Peyer's patch (tissue), 4 donors: Measurements from ENCODE around the gene TERC. TPM values are rescaled to one million over a fixed set of nuclear protein-coding genes. Genes with fewer than 3 reads are reported as not detected.

Experiments
- DNase-seq, 3 donors: peaks; one replicate each; pipeline ENCODE4 v3.0.0-alpha.2; 2017 to 2019
- H3K27ac ChIP-seq, 4 donors: fragments of 200-600 bp; sonication (generic); one replicate each; pipeline ENCODE4 v1.5.1; 2016 to 2019
- H3K27me3 ChIP-seq, 2 donors: fragments of 200-600 bp; sonication (generic); one replicate each; pipeline ENCODE4 v1.5.1; 2019
- H3K36me3 ChIP-seq, 3 donors: fragments of 200-600 bp; sonication (generic); one replicate each; pipeline ENCODE4 v1.5.1; 2016 to 2019
- H3K4me1 ChIP-seq, 4 donors: fragments of 200-600 bp; sonication (generic); one replicate each; pipeline ENCODE4 v1.5.1; 2016 to 2019
- H3K4me3 ChIP-seq, 4 donors: fragments of 200-600 bp; sonication (generic); 1 replicate in 3 of 4; 2 replicates in 1 of 4; pipeline ENCODE4 v1.5.1; 2016 to 2019; ENCODE audit warnings: mild to moderate bottlenecking in 1 of 4
- H3K9me3 ChIP-seq, 4 donors: fragments of 200-600 bp; sonication (generic); one replicate each; pipeline ENCODE4 v1.5.1; 2016 to 2019; ENCODE audit warnings: mild to moderate bottlenecking in 1 of 4
- POLR2A ChIP-seq, 2 donors: fragments of 450-650 bp; IDR thresholded peaks; one replicate each; pipeline ENCODE4 v1.5.1; 2017; ENCODE audit warnings: antibody characterized with exemption in 2 of 2, mild to moderate bottlenecking in 2 of 2, moderate library complexity in 2 of 2
- total RNA-seq, 4 donors: library from RNA; depleted of rRNA; stranded (reverse); fragments of >200 nt; gene quantifications; one replicate each; pipeline ENCODE4 v1.1.0, GENCODE V29; 2016
- TF ChIP-seq, protein P1 (sequence below), 6 experiments: fragments of 450-650 bp in 4 of 6; fragments of 200-600 bp in 2 of 6; sonication (generic) in 1 of 6; IDR thresholded peaks; one replicate each; pipeline ENCODE4 v1.5.1; 2017 to 2019; ENCODE audit warnings: antibody characterized with exemption in 6 of 6, mild to moderate bottlenecking in 3 of 6, moderate library complexity in 1 of 6

TERC gene
- total RNA-seq, 4 donors from 2014 or later = 52.0 to 78.9 (median 68.4) TPM

- peak overlapping the region; percentile 36 to 67 (median 54) for H3K4me3 ChIP-seq
- peak in 2 of 3 donors; percentile 33 to 60 for DNase-seq
- peaks cover 0 to 9% (median 0%) of the 10 kb centered on the region in 4 donors for H3K4me1 ChIP-seq
- TF ChIP-seq, protein P1, sequence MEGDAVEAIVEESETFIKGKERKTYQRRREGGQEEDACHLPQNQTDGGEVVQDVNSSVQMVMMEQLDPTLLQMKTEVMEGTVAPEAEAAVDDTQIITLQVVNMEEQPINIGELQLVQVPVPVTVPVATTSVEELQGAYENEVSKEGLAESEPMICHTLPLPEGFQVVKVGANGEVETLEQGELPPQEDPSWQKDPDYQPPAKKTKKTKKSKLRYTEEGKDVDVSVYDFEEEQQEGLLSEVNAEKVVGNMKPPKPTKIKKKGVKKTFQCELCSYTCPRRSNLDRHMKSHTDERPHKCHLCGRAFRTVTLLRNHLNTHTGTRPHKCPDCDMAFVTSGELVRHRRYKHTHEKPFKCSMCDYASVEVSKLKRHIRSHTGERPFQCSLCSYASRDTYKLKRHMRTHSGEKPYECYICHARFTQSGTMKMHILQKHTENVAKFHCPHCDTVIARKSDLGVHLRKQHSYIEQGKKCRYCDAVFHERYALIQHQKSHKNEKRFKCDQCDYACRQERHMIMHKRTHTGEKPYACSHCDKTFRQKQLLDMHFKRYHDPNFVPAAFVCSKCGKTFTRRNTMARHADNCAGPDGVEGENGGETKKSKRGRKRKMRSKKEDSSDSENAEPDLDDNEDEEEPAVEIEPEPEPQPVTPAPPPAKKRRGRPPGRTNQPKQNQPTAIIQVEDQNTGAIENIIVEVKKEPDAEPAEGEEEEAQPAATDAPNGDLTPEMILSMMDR (IDR thresholded peaks at IDR 0.05) = no peak
- TF ChIP-seq POLR2A (IDR thresholded peaks at IDR 0.05) = no peak
- H3K27me3 ChIP-seq = no peaks in the 10 kb centered on the region
- H3K36me3 ChIP-seq = no peaks in the 10 kb centered on the region
- H3K27ac ChIP-seq = peak overlapping the region; percentile 30 to 74 (median 52)
- H3K9me3 ChIP-seq = peaks cover 0 to 5% (median 0%) of the 10 kb centered on the region in 4 donors
Measured at GRCh38 chr3:169811631-169812331, 46.9 kb upstream of the TERC start.

- H3K4me3 ChIP-seq = no peak overlapping the region
- no peak overlapping the region for H3K27ac ChIP-seq
- H3K27me3 ChIP-seq = no peaks in the 10 kb centered on the region
- H3K4me1 ChIP-seq = peaks cover 0 to 9% (median 0%) of the 10 kb centered on the region in 4 donors
- H3K9me3 ChIP-seq = no peaks in the 10 kb centered on the region
- TF ChIP-seq, protein P1 (IDR thresholded peaks at IDR 0.05) = no peak
- no peak for TF ChIP-seq POLR2A (IDR thresholded peaks at IDR 0.05)
- DNase-seq = no peak
- H3K36me3 ChIP-seq = no peaks in the 10 kb centered on the region
Measured at GRCh38 chr3:169809230-169809795, 44.5 kb upstream of the TERC start.

- Histone ChIP-seq H3K27ac (no peak overlapping the region), H3K4me3 (no peak overlapping the region), H3K4me1 (no peaks in the 10 kb centered on the region), H3K36me3 (no peaks in the 10 kb centered on the region), H3K9me3 (no peaks in the 10 kb centered on the region), H3K27me3 (no peaks in the 10 kb centered on the region)
- DNase-seq = no peak
- TF ChIP-seq, protein P1 (IDR thresholded peaks at IDR 0.05) = no peak
- TF ChIP-seq POLR2A (IDR thresholded peaks at IDR 0.05) = no peak
Measured at GRCh38 chr3:169804681-169805080, 39.8 kb upstream of the TERC start.

DNA sequence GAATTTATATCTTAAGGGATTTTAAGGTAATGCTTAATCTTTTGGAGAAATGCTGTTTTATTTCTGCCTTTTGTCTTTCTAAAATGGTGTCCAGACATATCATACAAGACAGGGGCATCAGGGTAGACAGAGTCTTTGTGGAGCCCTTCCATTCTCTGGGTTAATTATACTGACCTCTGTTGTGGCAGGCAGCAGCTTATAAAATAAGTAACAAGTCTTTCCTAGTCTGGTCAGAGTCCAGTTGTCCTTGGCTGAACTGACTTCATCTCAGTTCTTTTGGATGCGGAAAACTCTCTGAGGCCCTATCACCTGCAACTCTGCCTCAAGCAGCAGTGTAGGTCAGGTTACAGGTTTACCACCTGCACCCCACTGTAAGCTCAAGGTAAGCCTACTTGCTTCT, 27.5 kb upstream of the TERC start:
- H3K4me1 ChIP-seq = no peaks in the 10 kb centered on the region
- no peaks in the 10 kb centered on the region for H3K9me3 ChIP-seq
- no peak overlapping the region for H3K4me3 ChIP-seq
- DNase-seq = no peak
- no peaks in the 10 kb centered on the region for H3K27me3 ChIP-seq
- peaks cover 0 to 12% (median 0%) of the 10 kb centered on the region in 3 donors for H3K36me3 ChIP-seq
- no peak for TF ChIP-seq POLR2A (IDR thresholded peaks at IDR 0.05)
- TF ChIP-seq, protein P1 (IDR thresholded peaks at IDR 0.05) = no peak
- H3K27ac ChIP-seq = no peak overlapping the region

DNA sequence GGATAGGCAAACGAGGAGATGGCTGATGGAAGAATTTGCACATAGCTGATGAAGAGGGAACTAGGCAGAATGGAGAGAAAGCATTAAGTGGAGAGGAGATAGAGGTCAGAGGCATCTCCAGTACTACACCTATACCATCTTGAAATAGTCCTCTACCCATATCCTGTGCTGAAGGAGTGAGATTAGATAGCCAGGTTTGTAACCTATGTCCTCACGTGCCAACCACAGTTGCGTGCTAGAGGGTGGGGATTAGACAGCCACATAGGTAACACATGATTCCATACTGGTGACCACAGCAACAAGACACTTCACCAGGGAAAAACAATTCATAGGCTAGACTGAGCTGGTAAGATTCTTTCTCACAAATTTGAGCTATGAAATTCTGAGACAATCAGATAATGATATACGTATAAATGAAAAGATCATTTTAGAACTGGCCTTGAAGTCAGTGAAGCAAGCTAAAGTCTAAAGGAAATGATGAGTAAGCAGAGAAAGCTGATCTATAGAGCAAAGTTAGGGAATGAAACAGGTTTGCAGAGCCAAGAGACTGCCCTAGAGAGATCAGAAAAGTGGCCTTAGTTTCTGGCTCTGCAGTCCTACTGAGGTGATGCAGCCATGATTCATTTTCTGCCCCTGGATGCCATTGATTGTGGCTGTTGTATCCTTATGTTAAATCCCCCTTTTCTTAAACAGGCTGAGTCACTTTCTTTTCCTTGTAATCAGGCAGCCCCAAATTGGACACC, 26.0 kb upstream of the TERC start:
- no peak overlapping the region for H3K4me3 ChIP-seq

More for the DNA sequence above, 26.0 kb upstream of the TERC start:
- Histone ChIP-seq H3K9me3 (no peaks in the 10 kb centered on the region), H3K27ac (no peak overlapping the region), H3K4me1 (no peaks in the 10 kb centered on the region), H3K27me3 (no peaks in the 10 kb centered on the region), H3K36me3 (peaks cover 0 to 27% (median 0%) of the 10 kb centered on the region in 3 donors)
- DNase-seq = no peak
- TF ChIP-seq, protein P1 (IDR thresholded peaks at IDR 0.05) = no peak
- TF ChIP-seq POLR2A (IDR thresholded peaks at IDR 0.05) = no peak
